Gastrocnemius medialis (tissue), 4 donors: ENCODE measurements around the gene TBXA2R.

Experiments
- CTCF ChIP-seq, 5 experiments: fragments of 450-650 bp in 3 of 5; fragments of 200-600 bp in 2 of 5; sonication (generic) in 2 of 5; IDR thresholded peaks in 4 of 5; conservative IDR thresholded peaks in 1 of 5; 1 replicate in 4 of 5; 2 replicates in 1 of 5; pipeline ENCODE4 v1.5.1; 2016 to 2019; ENCODE audit warnings: antibody characterized with exemption in 5 of 5, mild to moderate bottlenecking in 3 of 5, moderate library complexity in 3 of 5
- POLR2A ChIP-seq, 2 donors: fragments of 450-650 bp; IDR thresholded peaks; one replicate each; pipeline ENCODE4 v1.6.1; 2017; ENCODE audit warnings: antibody characterized with exemption in 2 of 2, mild to moderate bottlenecking in 2 of 2, moderate library complexity in 2 of 2

GRCh38 chr19:3573162-3573857 lies 33.4 kb downstream of the TBXA2R start:
- TF ChIP-seq CTCF (IDR thresholded peaks at IDR 0.05 in 4 of 5, conservative IDR thresholded peaks at IDR 0.05 in 1 of 5) (no peak), POLR2A (IDR thresholded peaks at IDR 0.05) (no peak)
